ENCODE data around the gene CFAP68.
A peak's percentile ranks its signal among the peaks of the same experiment; 100 is the strongest.
"Not testable (repeated sequence)": the region's sequence is repeated elsewhere in the genome, so short reads cannot be mapped to it uniquely, and the experiment has no call there.

CFAP68 gene

GRCh38 chr11:111918390-111919256 lies 39.3 kb downstream of the CFAP68 start, which contains the start of gene C11orf52:
Gene C11orf52 (plus strand): TSS chr11:111918913. CDS start chr11:111918973, 60 bp downstream.
- no peak for DNase-seq

GRCh38 chr11:111920908-111921307 lies 41.6 kb downstream of the CFAP68 start:
- no peak for DNase-seq

- no peak for DNase-seq
These were observed 42.3 kb downstream of the CFAP68 start for GRCh38 chr11:111921541-111922230.

GRCh38 chr11:111922803-111923202 lies 43.5 kb downstream of the CFAP68 start:
- no peak for DNase-seq

GRCh38 chr11:111923351-111923788 lies 44.0 kb downstream of the CFAP68 start:
- no peak for DNase-seq

- no peak for DNase-seq
These were observed 44.6 kb downstream of the CFAP68 start for GRCh38 chr11:111923951-111924350.

GRCh38 chr11:111925953-111926352 lies 46.6 kb downstream of the CFAP68 start:
- DNase-seq = no peak

GRCh38 chr11:111926505-111927391 lies 47.4 kb downstream of the CFAP68 start:
- DNase-seq = peak; percentile 92

- no peak for DNase-seq
These were observed 51.1 kb downstream of the CFAP68 start for GRCh38 chr11:111930472-111930871.

- DNase-seq = no peak
These were observed 53.2 kb downstream of the CFAP68 start for GRCh38 chr11:111932611-111932950.

- not testable (repeated sequence) for DNase-seq
These were observed 53.8 kb downstream of the CFAP68 start for GRCh38 chr11:111933176-111933575.

- no peak for DNase-seq
These were observed 54.5 kb downstream of the CFAP68 start for GRCh38 chr11:111933872-111934271.

GRCh38 chr11:111934306-111934705 lies 55.0 kb downstream of the CFAP68 start:
- no peak for DNase-seq

Measured in stimulated activated CD4-positive, alpha-beta T cell treated with anti-CD3 and anti-CD28 coated beads, Interleukin-12 subunit alpha, Interleukin-12 subunit beta, amount 100 ng/mL, for 4 hours (primary cell).